H9 (cell line): ENCODE measurements around the gene WWC1. TPM values are rescaled to one million over a fixed set of nuclear protein-coding genes. Genes with fewer than 3 reads are reported as not detected.
"Not testable (repeated sequence)": the region's sequence is repeated elsewhere in the genome, so short reads cannot be mapped to it uniquely, and the experiment has no call there.

Experiments
- DNase-seq: peaks from one replicate; pipeline ENCODE4 v3.0.0-alpha.2; 2017
- H2AFZ ChIP-seq: one replicate; pipeline ENCODE4 v1.6.1; 2013; ENCODE audit warnings: mild to moderate bottlenecking, low read length, control low read depth, moderate library complexity
- H2AK5ac ChIP-seq: 2 replicates; pipeline ENCODE4 v1.6.1; 2013; ENCODE audit warnings: low read length, control low read depth, mixed read lengths; ENCODE audit not compliant: insufficient read length
- H2BK120ac ChIP-seq: one replicate; pipeline ENCODE4 v1.6.1; 2013; ENCODE audit warnings: low read depth, mild to moderate bottlenecking, low read length, control low read depth, inconsistent platforms; ENCODE audit not compliant: poor library complexity, severe bottlenecking
- H2BK12ac ChIP-seq: 2 replicates; pipeline ENCODE4 v1.6.1; 2013; ENCODE audit warnings: low read length, control low read depth, mixed read lengths, low read depth; ENCODE audit not compliant: insufficient read length
- H2BK15ac ChIP-seq: 2 replicates; pipeline ENCODE4 v1.6.1; 2013; ENCODE audit warnings: low read depth, low read length, control low read depth
- H2BK20ac ChIP-seq: one replicate; pipeline ENCODE4 v1.6.1; 2013; ENCODE audit warnings: low read depth, mild to moderate bottlenecking, low read length, control low read depth, inconsistent platforms; ENCODE audit not compliant: poor library complexity, severe bottlenecking
- H2BK5ac ChIP-seq: 2 replicates; pipeline ENCODE4 v1.6.1; 2013; ENCODE audit warnings: low read length, control low read depth, mixed read lengths; ENCODE audit not compliant: insufficient read length
- H3K14ac ChIP-seq: 2 replicates; pipeline ENCODE4 v1.6.1; 2013; ENCODE audit warnings: low read length, control low read depth; ENCODE audit not compliant: insufficient read depth
- H3K18ac ChIP-seq: 2 replicates; pipeline ENCODE4 v1.6.1; 2013; ENCODE audit warnings: low read depth, mild to moderate bottlenecking, mixed read lengths, low read length, control low read depth; ENCODE audit not compliant: insufficient read length
- H3K23ac ChIP-seq: 2 replicates; pipeline ENCODE4 v1.6.1; 2013; ENCODE audit warnings: low read length, control low read depth, mixed read lengths, low read depth; ENCODE audit not compliant: insufficient read length
- H3K23me2 ChIP-seq: 2 replicates; pipeline ENCODE4 v1.6.1; 2013; ENCODE audit warnings: low read depth, mild to moderate bottlenecking, mixed read lengths, low read length, control low read depth; ENCODE audit not compliant: insufficient read length, poor library complexity, severe bottlenecking
- H3K27ac ChIP-seq: 2 replicates; pipeline ENCODE4 v1.5.1; 2013; ENCODE audit warnings: low read length, control low read depth, mixed read lengths, low read depth; ENCODE audit not compliant: insufficient read length
- H3K27me3 ChIP-seq: 2 replicates; pipeline ENCODE4 v1.6.1; 2013; ENCODE audit warnings: low read length, control low read depth, inconsistent platforms; ENCODE audit not compliant: insufficient read depth
- H3K4ac ChIP-seq: 2 replicates; pipeline ENCODE4 v1.6.1; 2013; ENCODE audit warnings: low read depth, mild to moderate bottlenecking, control low read depth, inconsistent platforms, low read length, moderate library complexity
- H3K4me1 ChIP-seq: 2 replicates; pipeline ENCODE4 v1.6.1; 2013; ENCODE audit warnings: low read length, control low read depth, inconsistent platforms; ENCODE audit not compliant: insufficient read depth
- H3K4me2 ChIP-seq: 2 replicates; pipeline ENCODE4 v1.6.1; 2013; ENCODE audit warnings: low read length, control low read depth, mixed read lengths; ENCODE audit not compliant: insufficient read length, insufficient read depth
- H3K56ac ChIP-seq: 2 replicates; pipeline ENCODE4 v1.6.1; 2013; ENCODE audit warnings: low read depth, mild to moderate bottlenecking, mixed read lengths, low read length, control low read depth; ENCODE audit not compliant: insufficient read length
- H3K79me1 ChIP-seq: 2 replicates; pipeline ENCODE4 v1.6.1; 2013; ENCODE audit warnings: low read depth, mild to moderate bottlenecking, moderate library complexity, low read length, control low read depth, inconsistent platforms; ENCODE audit not compliant: insufficient read depth, poor library complexity, severe bottlenecking
- H3K79me2 ChIP-seq: 2 replicates; pipeline ENCODE4 v1.6.1; 2013; ENCODE audit warnings: low read length, control low read depth, inconsistent platforms; ENCODE audit not compliant: insufficient read depth
- H3K9ac ChIP-seq: 2 replicates; pipeline ENCODE4 v1.6.1; 2013; ENCODE audit warnings: low read length, control low read depth, mixed read lengths; ENCODE audit not compliant: insufficient read length; ENCODE audit errors: extremely low read depth
- H3K9me3 ChIP-seq: one replicate; pipeline ENCODE4 v1.6.1; 2013; ENCODE audit warnings: low read depth, low read length, inconsistent platforms; ENCODE audit not compliant: control insufficient read depth
- H3T11ph ChIP-seq: one replicate; pipeline ENCODE4 v1.6.1; 2013; ENCODE audit warnings: mild to moderate bottlenecking, low read length, control low read depth, inconsistent platforms
- H4K20me1 ChIP-seq: one replicate; pipeline ENCODE4 v1.6.1; 2013; ENCODE audit not compliant: control insufficient read depth, insufficient read length, insufficient read depth
- H4K5ac ChIP-seq: 2 replicates; pipeline ENCODE4 v1.6.1; 2013; ENCODE audit warnings: low read depth, mild to moderate bottlenecking, mixed read lengths, low read length, control low read depth; ENCODE audit not compliant: insufficient read length
- H4K8ac ChIP-seq: replicated peaks from 2 replicates; pipeline ENCODE4 v1.6.1; 2013; ENCODE audit warnings: low read length, control low read depth, mixed read lengths, low read depth; ENCODE audit not compliant: insufficient read length
- H4K91ac ChIP-seq: 2 replicates; pipeline ENCODE4 v1.6.1; 2013; ENCODE audit warnings: low read depth, mild to moderate bottlenecking, moderate library complexity, mixed read lengths, low read length, control low read depth; ENCODE audit not compliant: insufficient read length
- H3K27ac Mint-ChIP-seq, 3 experiments: 2 replicates in 2 of 3; 3 replicates in 1 of 3; pipeline ENCODE4 v1.8.0; 2020 to 2021; ENCODE audit warnings: mixed read lengths in 3 of 3, mild to moderate bottlenecking in 1 of 3, moderate library complexity in 1 of 3
- H3K27me3 Mint-ChIP-seq: 2 replicates; pipeline ENCODE4 v1.8.0; 2021; ENCODE audit warnings: low read depth, mild to moderate bottlenecking, moderate library complexity, mixed read lengths
- H3K36me3 Mint-ChIP-seq, 3 experiments: 2 replicates in 2 of 3; 3 replicates in 1 of 3; pipeline ENCODE4 v1.8.0; 2020 to 2021; ENCODE audit warnings: low read depth in 3 of 3, mixed read lengths in 3 of 3; ENCODE audit not compliant: insufficient read depth in 1 of 3
- H3K4me1 Mint-ChIP-seq, 2 experiments: 2 replicates each; pipeline ENCODE4 v1.8.0; 2020; ENCODE audit warnings: mixed read lengths in 2 of 2
- H3K4me3 Mint-ChIP-seq, 2 experiments: 2 replicates in 1 of 2; 3 replicates in 1 of 2; pipeline ENCODE4 v1.8.0; 2020 to 2021; ENCODE audit warnings: mild to moderate bottlenecking in 2 of 2, mixed read lengths in 2 of 2, moderate library complexity in 1 of 2
- H3K9me3 Mint-ChIP-seq, 2 experiments: 2 replicates in 1 of 2; 3 replicates in 1 of 2; pipeline ENCODE4 v1.8.0; 2020; ENCODE audit warnings: mild to moderate bottlenecking in 2 of 2, mixed read lengths in 2 of 2, moderate library complexity in 1 of 2
- WGBS: extraction: QIAGEN DNeasy Blood & Tissue Kit; methylation state at CpG from one replicate; pipeline ENCODE4 v1.1.7; 2013; ENCODE audit warnings: missing lambda C conversion rate, low lambda C conversion rate, mixed read lengths; ENCODE audit not compliant: insufficient read length; ENCODE audit errors: extremely low coverage; 5-methylcytosine and 5-hydroxymethylcytosine counted together
- total RNA-seq: library from RNA; stranded (reverse); gene quantifications from 2 replicates; pipeline ENCODE4 v1.2.1, GENCODE V29; 2021
- TF ChIP-seq, protein P1 (sequence below): fragments of 200-600 bp; sonication (generic); conservative IDR thresholded peaks from 3 replicates; pipeline ENCODE4 v1.8.0; 2021; ENCODE audit warnings: antibody characterized with exemption, mild to moderate bottlenecking

The WWC1 gene
- total RNA-seq, 1 experiment from 2014 or later: 28.2 TPM

DNA sequence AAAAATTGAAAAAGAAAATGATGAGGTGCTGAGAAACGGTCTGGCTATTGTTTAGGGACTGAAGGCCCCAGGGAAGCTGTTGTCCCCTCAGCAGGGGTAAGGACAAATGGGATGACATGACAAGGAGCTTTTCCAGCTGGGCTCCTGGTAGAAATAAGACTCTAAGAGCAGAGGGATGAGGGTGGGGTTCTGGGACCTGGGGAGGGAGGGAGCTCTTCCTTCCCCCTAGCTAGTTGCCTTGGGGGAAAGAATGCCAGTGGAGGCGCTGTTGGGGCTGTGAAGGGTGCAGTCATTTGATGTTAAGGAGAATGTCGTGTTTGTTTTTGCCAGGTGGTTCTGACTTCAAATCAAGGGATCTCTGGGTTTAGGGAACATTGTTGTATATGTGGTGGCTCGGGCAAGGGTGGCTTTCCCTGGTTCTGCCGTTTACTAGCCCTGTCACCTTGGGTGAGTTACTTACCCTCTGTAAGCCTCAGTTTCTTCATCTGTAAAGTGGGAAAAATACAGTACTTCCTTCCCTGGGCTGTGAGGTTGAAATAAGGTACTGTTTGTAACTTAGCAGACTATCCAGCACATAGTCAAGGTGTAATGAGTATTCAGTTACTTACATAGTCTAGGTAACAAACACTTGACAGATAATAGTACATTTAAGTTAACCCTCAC is 47.8 kb downstream of the WWC1 start:
- Histone ChIP-seq H3K9me3 (no peaks in the 10 kb centered on the region), H2AK5ac (peak overlapping the region; percentile 42), H3T11ph (no peak overlapping the region), H2BK20ac (no peak overlapping the region), H3K9ac (no peak overlapping the region), H3K23me2 (no peaks in the 10 kb centered on the region), H4K91ac (no peak overlapping the region), H3K14ac (no peak overlapping the region), H3K4ac (no peak overlapping the region), H3K18ac (no peak overlapping the region), H3K4me1 (peaks cover 8% of the 10 kb centered on the region), H4K20me1 (no peaks in the 10 kb centered on the region), H2AFZ (no peak overlapping the region), H2BK5ac (no peak overlapping the region), H4K5ac (no peak overlapping the region), H4K8ac (no peak overlapping the region), H3K27ac (no peak overlapping the region), H3K79me2 (no peaks in the 10 kb centered on the region; the same call in 1 of the 2 replicates), H3K23ac (no peak overlapping the region), H2BK12ac (no peak overlapping the region), H3K4me2 (no peak overlapping the region), H3K56ac (no peak overlapping the region), H3K27me3 (no peaks in the 10 kb centered on the region), H2BK15ac (no peak overlapping the region), H2BK120ac (no peak overlapping the region), H3K79me1 (no peaks in the 10 kb centered on the region)
- peaks cover 52 to 61% of the 10 kb centered on the region in 2 experiments for H3K4me1 Mint-ChIP-seq
- peak overlapping the region in 1 of 3 experiments; percentile 8; a peak in 1 of 7 replicates for H3K27ac Mint-ChIP-seq
- no peaks in the 10 kb centered on the region for H3K27me3 Mint-ChIP-seq
- H3K36me3 Mint-ChIP-seq: peaks cover 8 to 16% (median 9%) of the 10 kb centered on the region in 3 experiments
- no peak overlapping the region for H3K4me3 Mint-ChIP-seq
- TF ChIP-seq, protein P1, sequence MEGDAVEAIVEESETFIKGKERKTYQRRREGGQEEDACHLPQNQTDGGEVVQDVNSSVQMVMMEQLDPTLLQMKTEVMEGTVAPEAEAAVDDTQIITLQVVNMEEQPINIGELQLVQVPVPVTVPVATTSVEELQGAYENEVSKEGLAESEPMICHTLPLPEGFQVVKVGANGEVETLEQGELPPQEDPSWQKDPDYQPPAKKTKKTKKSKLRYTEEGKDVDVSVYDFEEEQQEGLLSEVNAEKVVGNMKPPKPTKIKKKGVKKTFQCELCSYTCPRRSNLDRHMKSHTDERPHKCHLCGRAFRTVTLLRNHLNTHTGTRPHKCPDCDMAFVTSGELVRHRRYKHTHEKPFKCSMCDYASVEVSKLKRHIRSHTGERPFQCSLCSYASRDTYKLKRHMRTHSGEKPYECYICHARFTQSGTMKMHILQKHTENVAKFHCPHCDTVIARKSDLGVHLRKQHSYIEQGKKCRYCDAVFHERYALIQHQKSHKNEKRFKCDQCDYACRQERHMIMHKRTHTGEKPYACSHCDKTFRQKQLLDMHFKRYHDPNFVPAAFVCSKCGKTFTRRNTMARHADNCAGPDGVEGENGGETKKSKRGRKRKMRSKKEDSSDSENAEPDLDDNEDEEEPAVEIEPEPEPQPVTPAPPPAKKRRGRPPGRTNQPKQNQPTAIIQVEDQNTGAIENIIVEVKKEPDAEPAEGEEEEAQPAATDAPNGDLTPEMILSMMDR: peak; percentile 62; the same call in 2 of the 3 replicates
- no CpG with 5 or more reads among the region's 5 CpGs for WGBS
- no peaks in the 10 kb centered on the region; a peak in 1 of 5 replicates for H3K9me3 Mint-ChIP-seq
- DNase-seq: peak; percentile 77

DNA sequence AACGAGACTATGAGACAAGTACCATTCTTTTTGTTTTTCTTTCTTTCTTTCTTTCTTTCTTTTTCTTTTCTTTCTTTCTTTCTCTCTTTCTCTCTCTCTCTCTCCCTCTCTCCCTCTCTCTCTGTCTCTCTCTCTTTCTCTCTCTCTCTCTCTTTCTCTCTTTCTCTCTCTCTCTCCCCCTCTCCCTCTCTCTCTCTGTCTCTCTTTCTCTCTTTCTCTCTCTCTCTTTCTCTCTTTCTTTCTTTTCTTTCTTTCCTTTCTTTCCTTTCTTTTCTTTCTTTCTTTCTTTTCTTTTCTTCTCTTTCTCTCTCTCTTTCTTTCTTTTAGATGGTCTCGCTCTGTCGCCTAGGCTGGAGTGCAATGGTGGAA is 48.3 kb downstream of the WWC1 start:
- H4K20me1 ChIP-seq, H3T11ph ChIP-seq, H2BK5ac ChIP-seq, H3K18ac ChIP-seq, H2BK15ac ChIP-seq, H3K4ac ChIP-seq, H2AK5ac ChIP-seq, H3K27ac ChIP-seq, H3K79me1 ChIP-seq, H3K4me1 ChIP-seq, H2BK12ac ChIP-seq, H3K4me2 ChIP-seq, H3K9ac ChIP-seq, H2BK20ac ChIP-seq, H3K27me3 Mint-ChIP-seq, H3K79me2 ChIP-seq, H3K23ac ChIP-seq, H3K23me2 ChIP-seq, DNase-seq, H3K9me3 ChIP-seq, H2BK120ac ChIP-seq, H4K5ac ChIP-seq, H3K56ac ChIP-seq, H3K9me3 Mint-ChIP-seq, H3K14ac ChIP-seq, H3K27me3 ChIP-seq, H4K8ac ChIP-seq, H4K91ac ChIP-seq, H3K4me3 Mint-ChIP-seq, H2AFZ ChIP-seq: not testable (repeated sequence)
- Mint-ChIP-seq H3K27ac (peak overlapping the region in 1 of 3 experiments; percentile 19; a peak in 1 of 7 replicates), H3K4me1 (peaks cover 50 to 61% of the 10 kb centered on the region in 2 experiments), H3K36me3 (peaks cover 8 to 16% (median 9%) of the 10 kb centered on the region in 3 experiments)
- WGBS: no CpG with 5 or more reads among the region's 3 CpGs
